Cardiac muscle cell (in vitro differentiated cells and primary cell): Measurements from ENCODE around the gene BMP8A. TPM values are rescaled to one million over a fixed set of nuclear protein-coding genes. Genes with fewer than 3 reads are reported as not detected.

Experiments used
- DNase-seq, 2 donors: peaks; one replicate each; pipeline versions ENCODE4 v3.0.0 to v3.0.0-alpha.2; 2010 to 2017; ENCODE audit warnings: low read depth in 1 of 2, low spot score in 1 of 2
- H3K27ac ChIP-seq: fragments of 200-600 bp; sonication (generic); 2 replicates; pipeline ENCODE4 v1.5.1; 2016
- H3K27me3 ChIP-seq: fragments of 200-600 bp; sonication (generic); 2 replicates; pipeline ENCODE4 v1.6.0; 2016; ENCODE audit warnings: control low read depth
- H3K36me3 ChIP-seq: fragments of 200-600 bp; sonication (generic); 2 replicates; pipeline ENCODE4 v1.5.1; 2016; ENCODE audit warnings: control low read depth
- H3K4me1 ChIP-seq: fragments of 200-600 bp; sonication (generic); 2 replicates; pipeline ENCODE4 v1.8.1; 2017; ENCODE audit warnings: low read depth, mild to moderate bottlenecking, mixed run types
- H3K4me3 ChIP-seq: fragments of 200-600 bp; sonication (generic); 2 replicates; pipeline ENCODE4 v1.5.1; 2016; ENCODE audit warnings: mild to moderate bottlenecking
- H3K9me3 ChIP-seq: fragments of 200-600 bp; sonication (generic); 2 replicates; pipeline ENCODE4 v1.5.1; 2017; ENCODE audit warnings: low read depth, mild to moderate bottlenecking, control low read depth
- CTCF ChIP-seq: IDR thresholded peaks from 2 replicates; pipeline ENCODE4 v1.5.1; 2012; ENCODE audit warnings: low read depth, mild to moderate bottlenecking, low read length
- polyA plus RNA-seq: library from polyadenylated mRNA; unstranded; fragments of >200 nt; fragmentation: Nextera tagmentation; extraction: Ambion mirVana; gene quantifications from 2 replicates; pipeline ENCODE4 v1.2.1, GENCODE V29; 2016
- total RNA-seq: library from RNA; depleted of rRNA; stranded (reverse); fragments of >200 nt; gene quantifications from 2 replicates; pipeline ENCODE4 v1.2.3, GENCODE V29; 2016

The BMP8A gene
- total and polyA plus RNA-seq, 2 experiments from 2014 or later: 0.09 to 0.70 TPM

GRCh38 chr1:39450956-39451606 lies 40.4 kb upstream of the BMP8A start:
- Histone ChIP-seq H3K27ac (no peak overlapping the region), H3K4me3 (no peak overlapping the region), H3K36me3 (peaks cover 88% of the 10 kb centered on the region), H3K27me3 (no peaks in the 10 kb centered on the region), H3K4me1 (no peaks in the 10 kb centered on the region), H3K9me3 (no peaks in the 10 kb centered on the region)
- peak in 1 of 2 donors; percentile 91 for DNase-seq
- no peak for TF ChIP-seq CTCF

GRCh38 chr1:39452081-39452480 lies 39.4 kb upstream of the BMP8A start:
- Histone ChIP-seq H3K27ac (peak overlapping the region; percentile 64), H3K36me3 (peaks cover 90% of the 10 kb centered on the region), H3K4me3 (no peak overlapping the region), H3K27me3 (no peaks in the 10 kb centered on the region), H3K4me1 (no peaks in the 10 kb centered on the region), H3K9me3 (no peaks in the 10 kb centered on the region)
- no peak for TF ChIP-seq CTCF
- no peak for DNase-seq

DNA sequence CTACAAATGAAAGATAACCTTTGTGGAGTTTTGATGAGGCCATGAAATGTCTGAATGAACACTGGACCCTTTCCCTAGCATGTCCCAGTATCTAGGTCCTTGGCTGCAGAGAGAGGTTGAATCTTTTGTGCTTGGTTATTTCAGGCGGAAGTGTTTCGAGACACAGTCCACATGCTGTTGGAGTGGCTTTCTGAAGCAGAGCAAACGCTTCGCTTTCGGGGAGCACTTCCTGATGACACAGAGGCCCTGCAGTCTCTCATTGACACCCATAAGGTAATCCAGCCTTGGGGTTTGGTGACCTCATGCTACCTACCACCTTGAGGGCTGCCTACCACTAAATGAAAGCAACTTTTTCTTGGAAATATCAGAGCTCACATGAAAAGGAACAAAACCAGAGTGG lies 38.9 kb upstream of the BMP8A start:
- Histone ChIP-seq H3K27me3 (no peaks in the 10 kb centered on the region), H3K4me3 (no peak overlapping the region), H3K27ac (peak overlapping the region; percentile 64), H3K36me3 (peaks cover 91% of the 10 kb centered on the region), H3K9me3 (no peaks in the 10 kb centered on the region), H3K4me1 (no peaks in the 10 kb centered on the region)
- TF ChIP-seq CTCF: no peak
- no peak for DNase-seq

GRCh38 chr1:39453603-39454002 lies 37.8 kb upstream of the BMP8A start:
- Histone ChIP-seq H3K9me3 (no peaks in the 10 kb centered on the region), H3K36me3 (peaks cover 91% of the 10 kb centered on the region), H3K27ac (no peak overlapping the region), H3K27me3 (no peaks in the 10 kb centered on the region), H3K4me1 (no peaks in the 10 kb centered on the region), H3K4me3 (no peak overlapping the region)
- peak in 1 of 2 donors; percentile 87 for DNase-seq
- TF ChIP-seq CTCF: no peak

DNA sequence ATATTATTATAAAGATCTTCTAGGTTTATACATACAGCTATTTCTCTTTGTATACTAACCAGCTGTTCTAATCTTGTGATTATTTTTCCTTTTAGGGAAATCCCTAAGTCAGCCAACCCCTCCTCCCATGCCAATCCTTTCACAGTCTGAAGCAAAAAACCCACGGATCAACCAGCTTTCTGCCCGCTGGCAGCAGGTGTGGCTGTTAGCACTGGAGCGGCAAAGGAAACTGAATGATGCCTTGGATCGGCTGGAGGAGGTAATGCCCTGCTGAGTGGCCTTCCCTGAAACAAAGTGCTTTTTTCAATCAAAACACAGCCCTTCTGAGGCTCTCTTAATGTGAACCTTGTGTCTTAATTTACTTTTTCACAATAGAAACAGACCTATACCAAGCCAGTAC lies 32.4 kb upstream of the BMP8A start:
- Histone ChIP-seq H3K9me3 (no peaks in the 10 kb centered on the region), H3K36me3 (peaks cover 100% of the 10 kb centered on the region), H3K4me1 (no peaks in the 10 kb centered on the region), H3K27ac (no peak overlapping the region), H3K4me3 (no peak overlapping the region), H3K27me3 (no peaks in the 10 kb centered on the region)
- DNase-seq: no peak
- no peak for TF ChIP-seq CTCF
